ENCODE measurements around the gene ERI3.

DNA sequence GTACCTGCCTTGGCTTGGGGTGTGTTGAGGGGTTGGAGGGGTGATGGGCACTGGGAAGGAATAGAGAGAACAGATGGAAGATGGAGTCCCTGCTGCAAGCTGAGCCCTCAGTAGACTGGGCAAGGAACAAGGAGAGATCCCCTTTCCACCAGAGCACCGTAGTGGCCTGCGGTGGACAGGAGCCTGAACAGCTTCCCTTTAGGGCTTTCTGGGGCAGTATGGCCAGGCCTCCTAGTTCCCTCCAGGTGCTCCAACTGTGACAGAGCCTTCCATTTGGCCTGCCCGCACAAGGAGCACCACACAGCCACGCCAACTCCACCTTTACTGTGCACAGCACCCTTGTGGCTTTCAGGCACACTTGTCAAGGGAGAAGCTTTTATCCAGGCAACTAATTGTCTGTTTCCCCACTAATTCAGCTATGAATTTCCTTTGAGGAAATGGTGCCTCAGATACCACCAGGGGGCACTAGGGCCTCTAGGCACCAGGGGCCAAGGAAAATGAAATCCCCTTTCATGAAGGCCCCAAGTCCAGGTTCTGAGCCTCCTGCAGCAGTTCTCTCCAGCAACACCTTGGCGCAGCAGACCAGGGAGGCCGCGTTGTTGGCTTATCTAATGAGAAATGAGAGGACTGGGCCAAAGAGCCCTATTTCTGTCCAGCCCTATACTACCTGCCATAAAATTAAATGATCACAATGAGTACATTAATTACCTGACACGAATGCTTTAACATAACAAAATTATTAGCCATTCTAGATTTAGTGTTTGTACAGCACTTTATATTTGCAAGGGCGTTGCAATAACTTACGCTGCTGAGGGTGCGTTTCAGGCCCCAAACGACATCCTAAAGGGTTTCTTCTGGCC, 23.1 kb upstream of the ERI3 start:
- TF ChIP-seq, protein P1, sequence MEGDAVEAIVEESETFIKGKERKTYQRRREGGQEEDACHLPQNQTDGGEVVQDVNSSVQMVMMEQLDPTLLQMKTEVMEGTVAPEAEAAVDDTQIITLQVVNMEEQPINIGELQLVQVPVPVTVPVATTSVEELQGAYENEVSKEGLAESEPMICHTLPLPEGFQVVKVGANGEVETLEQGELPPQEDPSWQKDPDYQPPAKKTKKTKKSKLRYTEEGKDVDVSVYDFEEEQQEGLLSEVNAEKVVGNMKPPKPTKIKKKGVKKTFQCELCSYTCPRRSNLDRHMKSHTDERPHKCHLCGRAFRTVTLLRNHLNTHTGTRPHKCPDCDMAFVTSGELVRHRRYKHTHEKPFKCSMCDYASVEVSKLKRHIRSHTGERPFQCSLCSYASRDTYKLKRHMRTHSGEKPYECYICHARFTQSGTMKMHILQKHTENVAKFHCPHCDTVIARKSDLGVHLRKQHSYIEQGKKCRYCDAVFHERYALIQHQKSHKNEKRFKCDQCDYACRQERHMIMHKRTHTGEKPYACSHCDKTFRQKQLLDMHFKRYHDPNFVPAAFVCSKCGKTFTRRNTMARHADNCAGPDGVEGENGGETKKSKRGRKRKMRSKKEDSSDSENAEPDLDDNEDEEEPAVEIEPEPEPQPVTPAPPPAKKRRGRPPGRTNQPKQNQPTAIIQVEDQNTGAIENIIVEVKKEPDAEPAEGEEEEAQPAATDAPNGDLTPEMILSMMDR (IDR thresholded peaks at IDR 0.05) = peak; percentile 27 to 73 (median 59)
- no peak for TF ChIP-seq POLR2A (IDR thresholded peaks at IDR 0.05)

All from thyroid gland (tissue), 4 donors.